ENCODE results near the gene KIF26B.

- TF ChIP-seq EP300 (IDR thresholded peaks at IDR 0.05; ENCODE audit: low read depth) (no peak), POLR2A (IDR thresholded peaks at IDR 0.05) (no peak), CTCF (IDR thresholded peaks at IDR 0.05) (no peak)
These were observed 502.6 kb downstream of the KIF26B start for GRCh38 chr1:245657371-245657770.

All from transverse colon (tissue), 3 donors.